Lung (tissue), 12 donors: Measurements from ENCODE around the gene IDNK. TPM values are rescaled to one million over a fixed set of nuclear protein-coding genes. Genes with fewer than 3 reads are reported as not detected.

Experiments
- ATAC-seq: fragments of 200-7000 bp; cut with Tn5 transposase; one replicate; pipeline ENCODE4 v1.9.1; 2020; ENCODE audit warnings: moderate number of reproducible peaks; ENCODE audit not compliant: insufficient read depth, low FRiP score
- DNase-seq, 3 donors: peaks; one replicate each; pipeline ENCODE4 v3.0.0-alpha.2; 2013 to 2017
- H3K27ac ChIP-seq, 2 donors: one replicate each; pipeline ENCODE4 v1.5.1; 2013; ENCODE audit warnings: mild to moderate bottlenecking in 2 of 2, moderate library complexity in 2 of 2, control low read depth in 1 of 2, inconsistent platforms in 1 of 2, low read depth in 1 of 2, low read length in 1 of 2
- H3K27me3 ChIP-seq, 3 donors: one replicate each; pipeline ENCODE4 v1.5.1; 2013; ENCODE audit warnings: low read length in 2 of 3; ENCODE audit not compliant: control insufficient read depth in 3 of 3, insufficient read depth in 3 of 3
- H3K36me3 ChIP-seq, 4 donors: one replicate each; pipeline ENCODE4 v1.5.1; 2013; ENCODE audit warnings: low read length in 4 of 4, mild to moderate bottlenecking in 1 of 4, moderate library complexity in 1 of 4; ENCODE audit not compliant: control insufficient read depth in 4 of 4, insufficient read depth in 4 of 4
- H3K4me1 ChIP-seq, 5 donors: one replicate each; pipeline ENCODE4 v1.5.1; 2013; ENCODE audit warnings: low read length in 5 of 5, mild to moderate bottlenecking in 2 of 5, moderate library complexity in 1 of 5; ENCODE audit not compliant: control insufficient read depth in 5 of 5, insufficient read depth in 5 of 5
- H3K4me3 ChIP-seq: one replicate; pipeline ENCODE4 v1.5.1; 2013; ENCODE audit warnings: mild to moderate bottlenecking, control low read depth, moderate library complexity
- H3K9ac ChIP-seq, 2 donors: one replicate each; pipeline ENCODE4 v1.5.1; 2013; ENCODE audit warnings: low read length in 2 of 2, control low read depth in 1 of 2; ENCODE audit not compliant: insufficient read depth in 1 of 2
- H3K9me3 ChIP-seq, 4 donors: one replicate each; pipeline ENCODE4 v1.5.1; 2013; ENCODE audit warnings: low read length in 3 of 4, mild to moderate bottlenecking in 1 of 4, moderate library complexity in 1 of 4; ENCODE audit not compliant: control insufficient read depth in 4 of 4, insufficient read depth in 3 of 4
- WGBS, 2 donors: extraction: QIAGEN DNeasy Blood & Tissue Kit; methylation state at CpG; one replicate each; pipeline ENCODE4 v1.1.7; 2013; 5-methylcytosine and 5-hydroxymethylcytosine counted together
- polyA plus RNA-seq, 2 donors: library from polyadenylated mRNA; stranded (reverse); fragments of 200-250 nt; gene quantifications; one replicate each; pipeline ENCODE4 v1.2.1, GENCODE V29; 2013
- total RNA-seq, 2 donors: library from RNA; depleted of rRNA in 1 of 2; stranded (reverse); fragments of >200 nt in 1 of 2; gene quantifications; one replicate each; pipeline ENCODE4 v1.2.1, GENCODE V29; 2014 to 2021
- TF ChIP-seq, protein P1 (sequence below): IDR thresholded peaks from 2 replicates; pipeline ENCODE4 v1.5.1; 2012; ENCODE audit warnings: mild to moderate bottlenecking; ENCODE audit errors: control extremely low read depth, extremely low read depth
- donor health status: control.
- donor health status: control.
- donor health status: Bipolar disorder and iron deficiency.
- donor health status: healthy.
- donor health status: DM: yes; HTN: yes; CAD: no.

The IDNK gene
- total and polyA plus RNA-seq, 4 donors = 5.7 to 9.3 (median 5.8) TPM

DNA sequence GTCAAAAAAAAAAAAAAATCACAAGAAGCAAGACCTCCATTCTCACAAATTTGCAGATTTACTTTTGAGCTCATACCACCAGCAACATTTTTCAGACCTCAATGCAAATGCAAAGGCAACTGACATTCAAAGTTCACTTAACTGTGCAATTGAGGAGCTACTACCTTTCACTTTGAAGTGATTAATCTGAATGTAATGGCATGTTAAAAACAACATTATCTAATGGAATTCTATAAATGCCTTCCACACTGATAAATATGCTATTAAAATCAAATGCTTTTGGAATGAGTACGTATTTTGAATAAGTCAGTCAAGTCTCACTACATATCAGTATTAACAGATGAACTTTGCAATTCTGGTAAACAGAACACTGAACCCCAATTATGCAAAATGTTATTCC lies 52.5 kb downstream of the IDNK start:
- no peaks in the 10 kb centered on the region for H3K27me3 ChIP-seq
- TF ChIP-seq, protein P1, sequence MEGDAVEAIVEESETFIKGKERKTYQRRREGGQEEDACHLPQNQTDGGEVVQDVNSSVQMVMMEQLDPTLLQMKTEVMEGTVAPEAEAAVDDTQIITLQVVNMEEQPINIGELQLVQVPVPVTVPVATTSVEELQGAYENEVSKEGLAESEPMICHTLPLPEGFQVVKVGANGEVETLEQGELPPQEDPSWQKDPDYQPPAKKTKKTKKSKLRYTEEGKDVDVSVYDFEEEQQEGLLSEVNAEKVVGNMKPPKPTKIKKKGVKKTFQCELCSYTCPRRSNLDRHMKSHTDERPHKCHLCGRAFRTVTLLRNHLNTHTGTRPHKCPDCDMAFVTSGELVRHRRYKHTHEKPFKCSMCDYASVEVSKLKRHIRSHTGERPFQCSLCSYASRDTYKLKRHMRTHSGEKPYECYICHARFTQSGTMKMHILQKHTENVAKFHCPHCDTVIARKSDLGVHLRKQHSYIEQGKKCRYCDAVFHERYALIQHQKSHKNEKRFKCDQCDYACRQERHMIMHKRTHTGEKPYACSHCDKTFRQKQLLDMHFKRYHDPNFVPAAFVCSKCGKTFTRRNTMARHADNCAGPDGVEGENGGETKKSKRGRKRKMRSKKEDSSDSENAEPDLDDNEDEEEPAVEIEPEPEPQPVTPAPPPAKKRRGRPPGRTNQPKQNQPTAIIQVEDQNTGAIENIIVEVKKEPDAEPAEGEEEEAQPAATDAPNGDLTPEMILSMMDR = no peak
- no peak overlapping the region for H3K4me3 ChIP-seq
- H3K36me3 ChIP-seq = peaks cover 18 to 44% (median 30%) of the 10 kb centered on the region in 4 donors
- no peak overlapping the region for H3K27ac ChIP-seq
- no peaks in the 10 kb centered on the region for H3K4me1 ChIP-seq
- 95% methylated on average over 1 of the region's 1 CpG for WGBS, 2 donors
- no peak overlapping the region for H3K9ac ChIP-seq
- H3K9me3 ChIP-seq = no peaks in the 10 kb centered on the region
- no peak for DNase-seq
- ATAC-seq = no peak

DNA sequence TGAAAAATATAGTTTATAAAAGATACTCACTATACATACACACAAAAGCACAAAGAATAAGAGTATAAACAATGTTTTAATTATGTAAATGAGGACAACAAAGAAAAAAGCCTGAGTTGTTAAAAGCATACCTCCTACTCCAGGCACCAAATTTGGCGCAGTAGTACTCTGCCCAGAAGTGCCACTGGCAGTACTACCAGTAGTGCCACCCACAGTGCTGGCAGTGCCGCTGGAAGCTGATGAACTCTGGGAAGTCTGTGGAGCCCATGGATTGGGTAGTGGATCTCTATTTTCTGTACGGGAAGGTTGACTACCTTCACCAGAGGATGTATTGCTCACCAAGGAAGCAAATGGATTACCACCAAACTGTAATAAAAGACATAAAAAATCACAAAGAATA lies 54.7 kb downstream of the IDNK start:
- Histone ChIP-seq H3K4me1 (peaks cover 0 to 4% (median 0%) of the 10 kb centered on the region in 5 donors), H3K36me3 (peaks cover 18 to 48% (median 28%) of the 10 kb centered on the region in 4 donors), H3K4me3 (no peak overlapping the region), H3K27ac (no peak overlapping the region), H3K9me3 (no peaks in the 10 kb centered on the region), H3K27me3 (no peaks in the 10 kb centered on the region), H3K9ac (no peak overlapping the region)
- WGBS, 2 donors = 97 to 98% methylated on average over 3 of the region's 3 CpGs
- DNase-seq = no peak
- ATAC-seq = no peak
- TF ChIP-seq, protein P1 = no peak

DNA sequence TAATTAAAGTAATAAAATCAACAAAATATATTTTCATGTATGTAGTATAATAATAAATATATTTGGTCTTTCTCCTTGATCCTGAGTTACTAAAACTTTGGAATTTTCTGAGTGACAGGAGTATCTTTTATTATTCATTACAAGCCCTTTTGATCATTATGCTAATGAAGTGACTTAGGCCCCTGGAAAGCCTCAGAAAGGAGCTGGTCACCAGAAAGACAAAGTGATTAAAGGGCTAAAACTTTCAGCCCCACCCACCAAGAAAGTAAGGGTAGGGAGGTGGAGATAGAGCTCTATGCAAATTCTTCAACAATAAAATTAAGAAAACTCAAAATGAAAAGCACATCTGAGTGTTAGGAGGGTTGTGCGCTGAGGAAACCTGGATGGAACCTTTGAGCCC lies 57.3 kb downstream of the IDNK start:
- TF ChIP-seq, protein P1 = no peak
- Histone ChIP-seq H3K27ac (no peak overlapping the region), H3K4me3 (no peak overlapping the region), H3K9me3 (no peaks in the 10 kb centered on the region), H3K9ac (no peak overlapping the region), H3K36me3 (peaks cover 15 to 41% (median 25%) of the 10 kb centered on the region in 4 donors), H3K4me1 (peaks cover 0 to 6% (median 0%) of the 10 kb centered on the region in 5 donors), H3K27me3 (no peaks in the 10 kb centered on the region)
- no peak for DNase-seq
- 100% methylated on average over 1 of the region's 1 CpG for WGBS, 2 donors
- ATAC-seq = no peak

DNA sequence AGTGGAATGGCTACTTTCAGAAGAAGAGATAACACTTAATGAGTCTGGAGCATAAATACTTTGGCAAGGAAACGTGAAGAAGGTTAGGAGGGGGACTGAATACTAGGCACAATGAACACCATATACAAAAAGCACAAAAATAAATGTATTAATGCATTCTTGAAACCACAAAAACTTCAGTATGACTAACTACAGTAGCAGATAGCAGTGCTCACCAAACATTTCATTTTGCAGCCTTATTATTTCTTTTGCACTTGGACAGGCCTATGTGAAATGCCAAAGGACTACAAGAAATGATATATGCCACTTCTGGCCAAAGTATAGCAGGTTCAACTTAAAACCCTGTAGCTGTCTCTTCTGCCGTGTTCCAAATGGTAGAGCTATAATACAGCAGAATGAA lies 58.5 kb downstream of the IDNK start:
- Histone ChIP-seq H3K9ac (no peak overlapping the region), H3K9me3 (no peaks in the 10 kb centered on the region), H3K4me1 (peaks cover 0 to 6% (median 0%) of the 10 kb centered on the region in 5 donors), H3K4me3 (no peak overlapping the region), H3K27me3 (no peaks in the 10 kb centered on the region), H3K27ac (no peak overlapping the region), H3K36me3 (peaks cover 13 to 34% (median 25%) of the 10 kb centered on the region in 4 donors)
- 79 to 95% methylated on average over 2 of the region's 2 CpGs for WGBS, 2 donors
- DNase-seq (no peak), ATAC-seq (no peak)
- TF ChIP-seq, protein P1 = no peak
